ENCODE measurements around the gene UROC1.

The UROC1 gene

DNA sequence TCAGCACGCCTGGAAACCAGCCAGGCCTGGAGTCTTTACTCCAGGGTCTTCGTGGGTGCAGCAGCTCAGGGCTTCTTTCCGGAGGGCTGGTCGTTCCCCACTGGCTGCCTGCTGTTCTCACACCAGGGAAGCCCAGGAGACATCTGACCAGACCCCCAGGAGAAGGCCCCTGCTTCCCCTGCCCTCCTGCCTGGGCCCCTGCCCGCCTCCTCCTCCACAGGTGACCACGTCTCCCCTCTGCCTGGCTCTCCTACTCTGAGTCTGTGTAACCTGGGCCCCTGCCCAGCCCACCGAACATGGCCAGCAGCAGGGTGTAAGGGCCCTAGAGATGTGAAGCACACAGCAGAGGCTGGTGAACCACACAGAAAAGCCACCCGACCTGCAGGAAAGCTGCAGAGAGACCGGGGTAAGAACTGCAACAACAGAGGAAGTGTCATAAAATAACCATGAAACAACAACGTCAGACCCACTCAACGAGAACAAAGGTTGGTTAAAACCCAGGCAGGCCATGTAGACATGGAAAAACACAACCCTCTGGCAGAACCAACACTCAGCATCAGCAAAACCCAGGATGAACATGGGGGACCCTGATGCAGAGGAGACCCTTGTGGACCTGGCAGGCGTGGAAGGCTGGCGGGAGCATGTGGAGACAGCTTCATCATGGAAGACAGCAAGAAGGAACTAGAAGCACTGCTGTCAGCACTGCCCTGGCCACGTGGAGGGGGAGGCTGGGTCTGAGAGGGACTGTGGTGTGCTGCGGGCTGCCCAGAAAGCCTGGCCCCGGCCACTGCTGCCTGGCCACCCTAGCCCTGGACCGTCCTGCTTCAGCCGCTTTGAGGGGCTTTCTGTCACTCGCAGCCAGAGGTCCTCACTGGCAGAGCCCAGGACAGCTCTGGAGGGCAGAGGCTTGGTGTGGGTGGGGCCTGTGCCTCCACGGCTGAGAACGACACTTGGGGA lies 20.4 kb downstream of the UROC1 start:
- Histone ChIP-seq H3K9ac (ENCODE audit: low read length in 5 of 5) (no peak overlapping the region), H3K27ac (ENCODE audit: low read depth, low read length) (no peak overlapping the region), H3K9me3 (ENCODE audit: control insufficient read depth in 5 of 5, low read length in 5 of 5) (no peaks in the 10 kb centered on the region), H3K27me3 (ENCODE audit: control insufficient read depth in 5 of 5, insufficient read depth in 4 of 5, low read length in 5 of 5) (peaks cover 0 to 3% (median 0%) of the 10 kb centered on the region in 5 donors), H3K4me3 (ENCODE audit: low read depth in 1 of 5, low read length in 5 of 5) (no peak overlapping the region), H3K4me1 (ENCODE audit: control insufficient read depth in 5 of 5, insufficient read depth in 5 of 5, low read length in 5 of 5) (peaks cover 0 to 3% (median 0%) of the 10 kb centered on the region in 5 donors), H3K36me3 (ENCODE audit: control insufficient read depth in 5 of 5, insufficient read depth in 5 of 5, low read length in 5 of 5) (no peaks in the 10 kb centered on the region)

DNA sequence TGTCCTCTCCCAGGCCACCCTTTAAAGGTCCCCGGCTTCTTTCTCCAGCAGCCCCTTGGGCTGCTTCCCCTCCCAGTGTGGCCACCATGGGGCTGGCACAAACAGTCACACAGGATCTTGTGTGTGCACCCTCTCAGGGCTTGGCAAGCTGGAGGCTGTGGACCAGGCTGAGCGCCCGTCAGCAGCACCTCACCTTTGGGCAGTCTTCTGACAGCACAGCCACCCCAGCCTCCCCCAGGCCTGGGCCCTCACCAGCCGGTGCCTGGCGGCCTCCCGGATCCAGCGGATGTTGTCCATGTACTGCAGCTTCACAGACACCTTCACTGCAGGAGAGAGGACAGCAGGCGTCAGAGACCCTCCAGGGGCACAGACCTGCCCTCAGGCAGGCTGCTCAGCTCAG lies 21.8 kb downstream of the UROC1 start:
- peaks cover 0 to 2% (median 0%) of the 10 kb centered on the region in 5 donors for H3K4me1 ChIP-seq (ENCODE audit: control insufficient read depth in 5 of 5, insufficient read depth in 5 of 5, low read length in 5 of 5)
- no peak overlapping the region for H3K27ac ChIP-seq (ENCODE audit: low read depth, low read length)
- H3K9ac ChIP-seq (ENCODE audit: low read length in 5 of 5): no peak overlapping the region
- H3K9me3 ChIP-seq (ENCODE audit: control insufficient read depth in 5 of 5, low read length in 5 of 5): no peaks in the 10 kb centered on the region
- H3K4me3 ChIP-seq (ENCODE audit: low read depth in 1 of 5, low read length in 5 of 5): no peak overlapping the region
- H3K36me3 ChIP-seq (ENCODE audit: control insufficient read depth in 5 of 5, insufficient read depth in 5 of 5, low read length in 5 of 5): no peaks in the 10 kb centered on the region
- H3K27me3 ChIP-seq (ENCODE audit: control insufficient read depth in 5 of 5, insufficient read depth in 4 of 5, low read length in 5 of 5): peaks cover 0 to 3% (median 0%) of the 10 kb centered on the region in 5 donors

DNA sequence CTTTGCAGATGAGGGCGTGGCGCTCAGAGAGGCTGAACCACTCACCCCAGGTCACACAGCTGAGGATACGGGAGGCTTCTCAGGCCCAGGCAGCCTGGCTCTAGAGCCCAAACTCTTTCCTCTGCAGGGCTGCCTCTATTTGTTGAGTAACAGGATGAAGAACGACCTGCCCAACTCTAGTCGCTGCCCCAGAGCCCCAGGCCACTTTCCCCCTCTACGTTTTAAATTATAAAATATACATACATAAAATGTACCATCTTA lies 22.7 kb downstream of the UROC1 start:
- H3K9ac ChIP-seq (ENCODE audit: low read length in 5 of 5): no peak overlapping the region
- H3K4me3 ChIP-seq (ENCODE audit: low read depth in 1 of 5, low read length in 5 of 5): no peak overlapping the region
- no peak overlapping the region for H3K27ac ChIP-seq (ENCODE audit: low read depth, low read length)
- peaks cover 0 to 3% (median 2%) of the 10 kb centered on the region in 5 donors for H3K4me1 ChIP-seq (ENCODE audit: control insufficient read depth in 5 of 5, insufficient read depth in 5 of 5, low read length in 5 of 5)
- H3K9me3 ChIP-seq (ENCODE audit: control insufficient read depth in 5 of 5, low read length in 5 of 5): no peaks in the 10 kb centered on the region
- no peaks in the 10 kb centered on the region for H3K36me3 ChIP-seq (ENCODE audit: control insufficient read depth in 5 of 5, insufficient read depth in 5 of 5, low read length in 5 of 5)
- H3K27me3 ChIP-seq (ENCODE audit: control insufficient read depth in 5 of 5, insufficient read depth in 4 of 5, low read length in 5 of 5): peaks cover 0 to 6% (median under 1%) of the 10 kb centered on the region in 5 donors

DNA sequence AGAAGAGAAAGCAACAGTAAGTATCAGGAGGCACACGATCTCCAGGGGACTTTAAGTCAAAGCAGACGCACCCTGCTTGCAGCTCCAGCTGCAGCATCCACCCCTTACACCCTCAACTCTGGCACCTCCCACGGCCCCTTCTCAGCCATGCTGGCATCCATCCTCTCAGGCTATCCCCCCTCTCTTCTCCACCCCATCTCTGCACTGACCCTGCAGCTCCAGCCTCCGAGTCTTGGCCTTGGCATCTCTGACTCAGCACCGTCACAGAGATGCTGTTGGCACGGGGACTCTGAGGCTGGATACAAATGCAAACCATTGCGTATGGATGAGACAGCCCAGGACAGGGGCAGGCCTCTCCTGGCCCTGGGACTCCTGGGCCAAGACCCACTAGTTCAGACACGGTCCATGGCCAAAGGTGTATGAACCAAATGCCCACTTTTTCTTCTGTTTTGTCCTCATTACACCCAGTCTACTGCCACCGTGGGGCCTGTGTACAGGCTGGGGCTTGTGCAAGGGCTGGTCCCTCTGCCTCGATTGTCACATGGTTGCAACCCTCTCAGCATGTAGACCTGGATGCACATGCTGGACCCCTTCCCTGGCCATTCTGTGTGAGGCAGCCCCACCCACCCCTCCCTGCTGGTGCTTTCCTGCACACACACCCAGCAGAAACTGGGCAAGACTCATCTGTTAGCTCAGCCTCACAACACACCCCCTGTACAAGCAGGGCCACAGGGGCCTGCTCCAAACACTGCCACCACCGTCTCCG lies 23.2 kb downstream of the UROC1 start:
- H3K27me3 ChIP-seq (ENCODE audit: control insufficient read depth in 5 of 5, insufficient read depth in 4 of 5, low read length in 5 of 5): peaks cover 0 to 6% (median 0%) of the 10 kb centered on the region in 5 donors
- no peaks in the 10 kb centered on the region for H3K9me3 ChIP-seq (ENCODE audit: control insufficient read depth in 5 of 5, low read length in 5 of 5)
- H3K4me3 ChIP-seq (ENCODE audit: low read depth in 1 of 5, low read length in 5 of 5): no peak overlapping the region
- no peaks in the 10 kb centered on the region for H3K36me3 ChIP-seq (ENCODE audit: control insufficient read depth in 5 of 5, insufficient read depth in 5 of 5, low read length in 5 of 5)
- H3K27ac ChIP-seq (ENCODE audit: low read depth, low read length): no peak overlapping the region
- peaks cover 0 to 4% (median 3%) of the 10 kb centered on the region in 5 donors for H3K4me1 ChIP-seq (ENCODE audit: control insufficient read depth in 5 of 5, insufficient read depth in 5 of 5, low read length in 5 of 5)
- no peak overlapping the region for H3K9ac ChIP-seq (ENCODE audit: low read length in 5 of 5)

DNA sequence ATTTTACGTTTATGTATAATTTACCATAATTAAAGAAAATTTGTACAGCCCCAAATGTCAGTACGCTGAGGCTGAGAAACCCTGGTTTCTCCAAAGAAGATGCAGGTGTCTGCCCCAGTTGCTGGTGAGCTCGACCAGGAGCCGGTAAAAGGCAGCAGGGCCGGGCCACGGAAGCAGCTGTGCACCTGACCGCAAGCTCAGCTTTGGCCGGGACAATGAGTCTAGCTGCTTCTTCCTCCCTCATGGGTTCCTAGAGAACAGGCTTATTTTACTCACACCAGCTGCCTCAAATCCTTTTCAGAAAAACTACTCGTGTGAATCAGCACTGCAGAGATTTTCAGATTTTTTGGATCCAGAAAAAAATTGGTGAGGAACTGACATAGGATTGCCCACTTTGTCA lies 23.8 kb downstream of the UROC1 start:
- no peak overlapping the region for H3K9ac ChIP-seq (ENCODE audit: low read length in 5 of 5)
- peaks cover 0 to 4% (median 3%) of the 10 kb centered on the region in 5 donors for H3K4me1 ChIP-seq (ENCODE audit: control insufficient read depth in 5 of 5, insufficient read depth in 5 of 5, low read length in 5 of 5)
- H3K27me3 ChIP-seq (ENCODE audit: control insufficient read depth in 5 of 5, insufficient read depth in 4 of 5, low read length in 5 of 5): peaks cover 0 to 9% (median 0%) of the 10 kb centered on the region in 5 donors
- no peaks in the 10 kb centered on the region for H3K9me3 ChIP-seq (ENCODE audit: control insufficient read depth in 5 of 5, low read length in 5 of 5)
- H3K27ac ChIP-seq (ENCODE audit: low read depth, low read length): no peak overlapping the region
- no peaks in the 10 kb centered on the region for H3K36me3 ChIP-seq (ENCODE audit: control insufficient read depth in 5 of 5, insufficient read depth in 5 of 5, low read length in 5 of 5)
- H3K4me3 ChIP-seq (ENCODE audit: low read depth in 1 of 5, low read length in 5 of 5): no peak overlapping the region

DNA sequence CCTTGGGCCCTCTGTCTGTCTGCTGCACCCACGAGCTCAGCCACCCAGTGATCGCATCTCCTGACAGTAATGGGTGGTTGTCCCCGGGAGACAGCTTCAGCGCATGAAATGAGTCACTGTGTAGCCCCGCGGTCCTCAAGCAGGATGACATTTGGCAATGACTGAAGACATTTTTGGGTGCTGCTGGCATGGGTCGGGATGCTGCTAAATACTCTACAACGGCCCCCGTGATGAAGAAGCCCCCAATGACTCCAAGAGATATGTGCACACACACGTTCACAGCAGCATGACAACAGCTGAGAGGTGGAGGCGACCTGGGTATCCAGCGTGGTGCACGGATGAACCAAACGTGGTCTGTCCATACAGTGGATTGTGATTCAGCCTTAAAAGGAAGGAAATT lies 24.5 kb downstream of the UROC1 start:
- H3K27ac ChIP-seq (ENCODE audit: low read depth, low read length): no peak overlapping the region
- peaks cover 0 to 11% (median 0%) of the 10 kb centered on the region in 5 donors for H3K27me3 ChIP-seq (ENCODE audit: control insufficient read depth in 5 of 5, insufficient read depth in 4 of 5, low read length in 5 of 5)
- H3K9ac ChIP-seq (ENCODE audit: low read length in 5 of 5): no peak overlapping the region
- H3K4me3 ChIP-seq (ENCODE audit: low read depth in 1 of 5, low read length in 5 of 5): no peak overlapping the region
- H3K9me3 ChIP-seq (ENCODE audit: control insufficient read depth in 5 of 5, low read length in 5 of 5): no peaks in the 10 kb centered on the region
- peaks cover 0 to 5% (median 3%) of the 10 kb centered on the region in 5 donors for H3K4me1 ChIP-seq (ENCODE audit: control insufficient read depth in 5 of 5, insufficient read depth in 5 of 5, low read length in 5 of 5)
- no peaks in the 10 kb centered on the region for H3K36me3 ChIP-seq (ENCODE audit: control insufficient read depth in 5 of 5, insufficient read depth in 5 of 5, low read length in 5 of 5)

DNA sequence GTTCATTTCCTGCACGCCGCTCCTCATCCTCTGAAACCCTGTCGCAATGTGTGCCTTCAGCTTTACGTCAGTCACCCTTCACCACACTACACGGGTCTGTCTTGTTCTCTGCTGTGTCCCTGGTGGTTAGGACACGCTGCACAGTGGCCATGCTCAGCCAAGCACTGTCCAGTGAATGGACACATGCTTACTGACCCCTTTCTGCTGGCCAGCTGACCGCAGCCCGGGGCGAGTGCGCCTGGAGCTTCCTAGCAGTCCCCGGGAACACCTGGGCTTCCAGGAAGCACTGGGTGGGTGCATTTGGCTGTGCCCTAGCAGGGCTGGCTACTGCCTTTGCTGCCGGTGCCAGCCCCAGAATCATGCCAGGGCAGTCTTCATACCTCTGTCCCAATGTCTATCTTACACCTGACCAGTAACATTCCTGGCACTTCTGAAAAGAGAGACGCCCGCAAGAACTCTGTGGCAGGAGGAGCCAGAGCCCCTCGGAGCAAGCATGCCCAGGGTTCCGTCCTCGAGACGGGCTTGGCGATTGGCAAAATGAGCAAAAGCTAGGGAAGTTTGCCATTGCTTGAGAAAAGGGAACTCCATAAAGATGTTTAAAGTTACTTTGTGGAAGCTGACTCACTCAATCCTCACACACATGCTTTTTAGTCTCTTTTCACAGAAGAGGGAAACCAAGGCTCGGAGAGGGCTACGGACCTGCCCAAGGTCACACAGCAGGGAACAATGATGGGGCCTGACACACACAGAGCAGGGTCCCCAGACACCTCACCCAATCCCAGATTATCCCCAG lies 26.2 kb downstream of the UROC1 start:
- Histone ChIP-seq H3K27me3 (ENCODE audit: control insufficient read depth in 5 of 5, insufficient read depth in 4 of 5, low read length in 5 of 5) (peaks cover 0 to 11% (median 2%) of the 10 kb centered on the region in 5 donors), H3K4me3 (ENCODE audit: low read depth in 1 of 5, low read length in 5 of 5) (no peak overlapping the region), H3K27ac (ENCODE audit: low read depth, low read length) (no peak overlapping the region), H3K9ac (ENCODE audit: low read length in 5 of 5) (no peak overlapping the region), H3K36me3 (ENCODE audit: control insufficient read depth in 5 of 5, insufficient read depth in 5 of 5, low read length in 5 of 5) (no peaks in the 10 kb centered on the region), H3K9me3 (ENCODE audit: control insufficient read depth in 5 of 5, low read length in 5 of 5) (no peaks in the 10 kb centered on the region), H3K4me1 (ENCODE audit: control insufficient read depth in 5 of 5, insufficient read depth in 5 of 5, low read length in 5 of 5) (peaks cover 0 to 21% (median 8%) of the 10 kb centered on the region in 5 donors)

DNA sequence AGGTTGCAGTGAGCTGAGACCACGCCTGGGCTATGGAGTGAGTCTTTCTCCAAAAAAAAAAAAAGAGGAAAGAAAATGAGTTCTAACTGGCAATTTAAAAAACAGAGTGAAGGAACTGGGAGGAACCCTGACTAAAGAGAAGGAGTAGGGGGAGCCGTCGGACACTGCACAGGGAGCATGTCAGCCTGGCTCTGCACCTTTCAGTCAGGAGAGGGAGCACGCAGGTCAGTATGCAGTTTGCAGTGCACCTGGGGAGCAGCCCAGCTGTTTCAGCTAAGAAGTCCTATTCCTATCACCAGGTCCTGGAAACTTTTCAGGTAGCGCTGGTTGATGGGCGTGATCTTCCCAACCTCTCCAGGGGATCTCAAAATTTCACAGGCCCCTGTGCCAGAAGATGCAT lies 27.0 kb downstream of the UROC1 start:
- Histone ChIP-seq H3K27ac (ENCODE audit: low read depth, low read length) (no peak overlapping the region), H3K36me3 (ENCODE audit: control insufficient read depth in 5 of 5, insufficient read depth in 5 of 5, low read length in 5 of 5) (no peaks in the 10 kb centered on the region), H3K27me3 (ENCODE audit: control insufficient read depth in 5 of 5, insufficient read depth in 4 of 5, low read length in 5 of 5) (peaks cover 0 to 11% (median 2%) of the 10 kb centered on the region in 5 donors), H3K9ac (ENCODE audit: low read length in 5 of 5) (peak overlapping the region in 1 of 5 donors; percentile 68), H3K4me1 (ENCODE audit: control insufficient read depth in 5 of 5, insufficient read depth in 5 of 5, low read length in 5 of 5) (peaks cover 0 to 29% (median 8%) of the 10 kb centered on the region in 5 donors), H3K4me3 (ENCODE audit: low read depth in 1 of 5, low read length in 5 of 5) (no peak overlapping the region), H3K9me3 (ENCODE audit: control insufficient read depth in 5 of 5, low read length in 5 of 5) (no peaks in the 10 kb centered on the region)

DNA sequence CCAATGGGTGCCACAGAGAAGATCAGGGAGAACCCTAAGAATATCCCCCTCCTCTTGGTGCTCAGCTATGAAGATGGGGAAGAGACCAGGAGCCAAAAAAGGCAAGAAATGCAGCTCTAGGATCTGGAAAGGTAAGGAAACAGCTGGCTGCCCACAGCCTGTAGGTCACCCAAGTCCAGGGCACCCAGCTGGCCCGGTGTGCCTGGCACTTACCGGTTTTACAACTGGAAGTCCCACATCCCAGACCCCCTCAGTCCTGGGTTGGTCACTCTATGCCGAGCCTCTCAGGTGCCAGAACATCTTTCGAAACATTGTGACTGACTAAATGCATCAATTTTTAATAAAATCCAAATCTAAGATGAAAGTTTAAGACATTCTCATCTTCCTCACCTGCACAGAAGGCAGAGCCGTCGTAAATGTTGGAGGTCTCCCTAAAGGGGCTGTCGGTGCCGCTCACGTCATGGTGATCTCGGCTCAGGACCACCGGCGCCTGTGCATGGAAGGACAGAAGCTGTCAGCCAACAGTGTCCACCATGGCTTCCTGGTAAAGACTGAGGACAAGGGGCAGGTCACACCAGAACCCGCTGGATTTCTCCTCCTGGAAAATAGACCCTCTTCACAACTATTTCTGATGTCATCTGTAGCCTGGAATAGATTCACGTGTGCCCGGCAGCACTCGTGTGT lies 28.5 kb downstream of the UROC1 start:
- H3K9me3 ChIP-seq (ENCODE audit: control insufficient read depth in 5 of 5, low read length in 5 of 5): no peaks in the 10 kb centered on the region
- no peaks in the 10 kb centered on the region for H3K36me3 ChIP-seq (ENCODE audit: control insufficient read depth in 5 of 5, insufficient read depth in 5 of 5, low read length in 5 of 5)
- H3K9ac ChIP-seq (ENCODE audit: low read length in 5 of 5): no peak overlapping the region
- no peak overlapping the region for H3K27ac ChIP-seq (ENCODE audit: low read depth, low read length)
- peaks cover 0 to 11% (median 2%) of the 10 kb centered on the region in 5 donors for H3K27me3 ChIP-seq (ENCODE audit: control insufficient read depth in 5 of 5, insufficient read depth in 4 of 5, low read length in 5 of 5)
- no peak overlapping the region for H3K4me3 ChIP-seq (ENCODE audit: low read depth in 1 of 5, low read length in 5 of 5)
- H3K4me1 ChIP-seq (ENCODE audit: control insufficient read depth in 5 of 5, insufficient read depth in 5 of 5, low read length in 5 of 5): peaks cover 0 to 42% (median 8%) of the 10 kb centered on the region in 5 donors

All from subcutaneous abdominal adipose tissue (tissue), 5 donors.